ENCODE measurements around the gene CATSPERB. TPM values are rescaled to one million over a fixed set of nuclear protein-coding genes. Genes with fewer than 3 reads are reported as not detected.
A peak's percentile ranks its signal among the peaks of the same experiment; 100 is the strongest.

The CATSPERB gene
- total RNA-seq, 2 donors from 2014 or later = 20.4 to 70.0 TPM

DNA sequence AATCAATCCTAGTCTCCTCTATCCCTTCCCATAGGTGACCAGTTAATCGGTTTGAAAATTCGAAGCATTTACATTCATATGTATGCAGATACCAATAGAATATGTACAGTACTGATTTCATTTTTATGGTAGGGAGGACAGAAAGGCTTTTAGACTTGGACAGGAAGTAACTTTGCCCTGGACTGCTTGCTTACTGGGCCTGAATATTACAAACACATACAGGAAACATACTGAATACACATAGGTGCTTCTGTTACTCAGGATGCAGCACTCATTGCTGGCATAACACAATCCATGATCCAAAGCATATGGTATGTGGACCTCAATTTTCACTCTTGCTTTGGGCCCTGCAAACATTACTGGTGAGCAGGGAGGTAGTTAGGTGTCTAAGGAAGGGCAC is 71.1 kb downstream of the CATSPERB start:
- 66 to 92% methylated on average over 2 of the region's 2 CpGs for WGBS, 2 donors
- Histone ChIP-seq H3K27me3 (no peaks in the 10 kb centered on the region), H3K36me3 (replicated peaks in 1 of 2; ENCODE audit: insufficient read depth in 1 of 2, low read depth in 2 of 2) (no peaks in the 10 kb centered on the region), H3K4me3 (no peak overlapping the region), H3K4me1 (no peaks in the 10 kb centered on the region), H3K9me3 (no peaks in the 10 kb centered on the region), H3K27ac (no peak overlapping the region)
- no peak for TF ChIP-seq POLR2A (IDR thresholded peaks at IDR 0.05)
- TF ChIP-seq, protein P1, sequence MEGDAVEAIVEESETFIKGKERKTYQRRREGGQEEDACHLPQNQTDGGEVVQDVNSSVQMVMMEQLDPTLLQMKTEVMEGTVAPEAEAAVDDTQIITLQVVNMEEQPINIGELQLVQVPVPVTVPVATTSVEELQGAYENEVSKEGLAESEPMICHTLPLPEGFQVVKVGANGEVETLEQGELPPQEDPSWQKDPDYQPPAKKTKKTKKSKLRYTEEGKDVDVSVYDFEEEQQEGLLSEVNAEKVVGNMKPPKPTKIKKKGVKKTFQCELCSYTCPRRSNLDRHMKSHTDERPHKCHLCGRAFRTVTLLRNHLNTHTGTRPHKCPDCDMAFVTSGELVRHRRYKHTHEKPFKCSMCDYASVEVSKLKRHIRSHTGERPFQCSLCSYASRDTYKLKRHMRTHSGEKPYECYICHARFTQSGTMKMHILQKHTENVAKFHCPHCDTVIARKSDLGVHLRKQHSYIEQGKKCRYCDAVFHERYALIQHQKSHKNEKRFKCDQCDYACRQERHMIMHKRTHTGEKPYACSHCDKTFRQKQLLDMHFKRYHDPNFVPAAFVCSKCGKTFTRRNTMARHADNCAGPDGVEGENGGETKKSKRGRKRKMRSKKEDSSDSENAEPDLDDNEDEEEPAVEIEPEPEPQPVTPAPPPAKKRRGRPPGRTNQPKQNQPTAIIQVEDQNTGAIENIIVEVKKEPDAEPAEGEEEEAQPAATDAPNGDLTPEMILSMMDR (IDR thresholded peaks at IDR 0.05) = no peak
- DNase-seq (no peak), ATAC-seq (no peak)
- intact Hi-C loops (cut with DNase I) = no loop called here

DNA sequence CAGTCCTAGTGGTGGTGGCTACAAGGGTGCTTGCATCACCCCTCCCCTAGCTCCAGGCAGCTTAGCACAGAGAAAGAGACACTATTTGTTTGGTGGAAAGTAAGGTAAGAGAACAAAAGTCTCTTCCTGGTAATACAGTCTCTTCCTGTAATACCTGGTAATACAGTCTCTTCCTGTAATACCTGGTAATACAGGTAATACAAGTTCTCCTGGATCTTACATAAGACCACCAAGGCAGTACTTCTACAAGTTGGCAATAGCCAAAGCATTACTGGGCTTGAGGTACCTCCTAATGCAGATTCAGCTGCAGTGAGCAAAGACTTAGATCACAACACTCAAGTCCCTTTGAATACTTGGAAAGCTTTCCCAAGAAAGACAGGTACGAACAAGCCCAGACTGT is 77.0 kb downstream of the CATSPERB start:
- no peaks in the 10 kb centered on the region for H3K9me3 ChIP-seq
- no peak for DNase-seq
- 75 to 90% methylated on average over 1 of the region's 1 CpG for WGBS, 2 donors
- intact Hi-C loops (cut with DNase I) = loop anchor here (10.0 kb wide), 1 partner anchor 260 kb away; no protein-coding TSS in a partner anchor
- TF ChIP-seq, protein P1 (IDR thresholded peaks at IDR 0.05) = no peak
- no peak for TF ChIP-seq POLR2A (IDR thresholded peaks at IDR 0.05)
- peak overlapping the region in 1 of 4 donors; percentile 45 for H3K27ac ChIP-seq
- H3K4me3 ChIP-seq = no peak overlapping the region
- no peaks in the 10 kb centered on the region for H3K27me3 ChIP-seq
- peak; percentile 34 for ATAC-seq
- peaks cover 28% of the 10 kb centered on the region for H3K4me1 ChIP-seq
- H3K36me3 ChIP-seq (replicated peaks in 1 of 2; ENCODE audit: insufficient read depth in 1 of 2, low read depth in 2 of 2) = no peaks in the 10 kb centered on the region

DNA sequence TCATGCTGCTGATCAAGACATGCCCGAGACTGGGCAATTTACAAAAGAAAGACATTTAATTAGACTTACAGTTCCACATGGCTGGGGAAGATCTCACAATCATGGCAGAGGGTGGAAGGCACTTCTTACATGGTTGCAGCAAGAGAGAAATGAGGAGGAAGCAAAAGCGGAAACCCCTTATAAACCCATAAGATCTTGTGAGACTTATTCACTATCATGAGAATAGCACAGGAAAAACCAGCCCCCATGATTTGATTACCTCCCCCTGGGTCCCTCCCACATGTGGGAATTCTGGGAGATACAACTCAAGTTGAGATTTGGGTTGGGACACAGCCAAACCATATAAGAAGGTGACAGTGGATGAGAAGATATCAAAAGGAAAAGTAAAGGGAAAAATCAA is 78.4 kb downstream of the CATSPERB start:
- intact Hi-C loops (cut with DNase I) = loop anchor here (10.0 kb wide), 1 partner anchor 261 kb away; no protein-coding TSS in a partner anchor
- Histone ChIP-seq H3K27ac (no peak overlapping the region), H3K36me3 (replicated peaks in 1 of 2; ENCODE audit: insufficient read depth in 1 of 2, low read depth in 2 of 2) (no peaks in the 10 kb centered on the region), H3K9me3 (no peaks in the 10 kb centered on the region), H3K4me3 (no peak overlapping the region), H3K27me3 (no peaks in the 10 kb centered on the region), H3K4me1 (peaks cover 28% of the 10 kb centered on the region)
- DNase-seq (no peak), ATAC-seq (no peak)
- no peak for TF ChIP-seq POLR2A (IDR thresholded peaks at IDR 0.05)
- TF ChIP-seq, protein P1 (IDR thresholded peaks at IDR 0.05) = no peak
- 100% methylated on average over 2 of the region's 2 CpGs for WGBS, 2 donors

DNA sequence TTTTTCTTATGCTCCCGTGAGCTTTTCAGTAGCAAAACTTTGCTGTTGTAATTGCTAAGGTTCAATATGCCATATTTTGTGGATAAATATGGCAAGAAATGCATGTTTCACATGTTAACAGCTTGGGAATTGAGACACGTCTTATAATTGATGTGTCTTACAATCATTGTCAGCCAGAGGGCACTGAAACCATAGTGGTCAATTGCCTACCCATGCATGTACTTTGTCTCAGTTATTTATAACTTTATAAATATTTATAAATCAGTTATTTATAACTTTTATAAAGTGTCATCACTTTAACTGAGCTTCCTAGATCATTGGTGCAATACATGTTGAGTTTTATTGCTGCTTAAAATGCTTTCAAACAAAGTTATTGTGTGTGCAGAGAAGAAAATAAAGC is 82.0 kb downstream of the CATSPERB start:
- H3K4me1 ChIP-seq = peaks cover 27% of the 10 kb centered on the region
- H3K36me3 ChIP-seq (replicated peaks in 1 of 2; ENCODE audit: insufficient read depth in 1 of 2, low read depth in 2 of 2) = no peaks in the 10 kb centered on the region
- WGBS, 2 donors = 6 to 44% methylated on average over 2 of the region's 2 CpGs
- intact Hi-C loops (cut with DNase I) = loop anchor here (10.0 kb wide), 1 partner anchor 265 kb away; no protein-coding TSS in a partner anchor
- H3K27ac ChIP-seq = no peak overlapping the region
- H3K27me3 ChIP-seq = no peaks in the 10 kb centered on the region
- ATAC-seq = peak; percentile 67
- no peaks in the 10 kb centered on the region for H3K9me3 ChIP-seq
- no peak overlapping the region for H3K4me3 ChIP-seq
- peak in 3 of 4 donors; percentile 19 to 36 (median 35) for DNase-seq
- no peak for TF ChIP-seq POLR2A (IDR thresholded peaks at IDR 0.05)
- TF ChIP-seq, protein P1 (IDR thresholded peaks at IDR 0.05) = peak in 6 of 7 experiments; percentile 31 to 76 (median 58)

DNA sequence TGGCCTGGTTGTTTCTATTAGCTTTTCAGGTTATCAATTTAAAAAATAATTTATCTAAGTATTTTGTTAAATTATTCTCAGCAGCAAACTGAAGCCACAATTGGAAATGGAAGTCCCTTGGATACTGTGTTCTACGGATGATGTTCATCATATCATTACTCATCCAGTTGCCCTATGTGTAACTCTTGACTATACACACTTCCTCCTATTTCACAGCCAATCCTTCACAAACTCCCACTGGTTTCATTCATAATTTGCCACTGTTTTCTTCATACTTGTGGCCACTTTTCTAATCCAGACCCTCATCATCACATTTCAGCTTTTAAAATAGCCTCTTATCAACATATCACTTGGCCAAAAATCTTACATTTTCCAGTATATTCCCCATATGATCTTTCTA is 84.0 kb downstream of the CATSPERB start:
- no peak for ATAC-seq
- H3K4me3 ChIP-seq = no peak overlapping the region
- WGBS, 2 donors = 93 to 96% methylated on average over 1 of the region's 1 CpG
- no peak for DNase-seq
- no peaks in the 10 kb centered on the region for H3K27me3 ChIP-seq
- intact Hi-C loops (cut with DNase I) = no loop called here
- TF ChIP-seq, protein P1 (IDR thresholded peaks at IDR 0.05) = no peak
- TF ChIP-seq POLR2A (IDR thresholded peaks at IDR 0.05) = no peak
- no peaks in the 10 kb centered on the region for H3K36me3 ChIP-seq (replicated peaks in 1 of 2; ENCODE audit: insufficient read depth in 1 of 2, low read depth in 2 of 2)
- H3K27ac ChIP-seq = no peak overlapping the region
- H3K4me1 ChIP-seq = peaks cover 10% of the 10 kb centered on the region
- no peaks in the 10 kb centered on the region for H3K9me3 ChIP-seq

Data from body of pancreas (tissue), 4 donors.